Measurements from ENCODE around the gene SLC31A1. TPM values are rescaled to one million over a fixed set of nuclear protein-coding genes. Genes with fewer than 3 reads are reported as not detected.
A peak's percentile ranks its signal among the peaks of the same experiment; 100 is the strongest.

Gene SLC31A1
- total and polyA plus RNA-seq, 2 of the 13 experiments (the other 11 are each of a cell fraction or from before 2014, with no cell fraction given), result 62.9 to 70.0 TPM

DNA sequence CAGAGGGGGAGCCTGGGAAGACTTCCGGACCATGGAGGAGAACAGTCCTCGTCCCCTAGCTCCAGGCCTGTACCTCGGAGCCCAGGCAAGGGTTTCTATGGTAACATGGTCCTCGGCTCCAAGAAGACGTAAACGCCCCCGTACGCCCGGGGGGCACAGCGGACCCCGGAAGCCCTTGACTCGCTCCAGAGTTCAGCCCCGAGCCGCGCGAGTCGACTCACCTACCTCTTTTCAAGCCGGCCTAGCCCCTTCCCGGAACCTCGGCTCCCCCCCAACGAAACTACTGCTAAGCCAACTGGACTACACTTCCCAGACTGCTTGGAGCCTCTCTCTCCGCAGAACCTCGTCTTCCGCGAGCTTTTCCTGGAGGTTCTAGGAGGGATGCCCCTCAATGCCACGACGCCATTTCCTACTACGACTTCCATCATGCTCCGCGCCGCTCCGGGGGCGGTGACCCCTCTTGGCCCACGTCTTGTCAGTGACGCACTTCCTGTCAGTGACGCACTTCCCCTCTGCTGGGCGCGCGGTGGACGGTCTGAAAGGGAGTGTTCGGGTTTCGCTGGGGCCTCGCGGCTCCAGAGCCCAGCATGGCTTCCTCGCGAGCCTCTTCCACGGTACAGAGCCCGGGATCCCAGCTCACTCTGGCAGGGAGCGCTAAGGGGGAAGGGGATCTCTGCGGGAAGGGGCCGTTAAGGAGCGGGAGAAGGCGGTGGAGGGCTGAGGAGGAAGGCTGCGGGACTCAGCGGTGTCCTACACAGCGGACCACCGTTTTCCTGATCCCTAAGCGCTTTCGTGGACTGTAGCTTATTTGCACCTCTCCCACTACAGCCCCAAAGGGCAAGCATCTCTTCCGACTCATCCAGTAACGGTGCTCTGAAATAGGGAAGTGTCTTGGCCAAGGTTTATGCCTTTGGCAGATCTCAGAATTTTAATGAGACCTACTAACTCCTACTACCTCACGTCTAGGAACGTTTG is 54.1 kb downstream of the SLC31A1 start, which contains the start of the genes CDC26 and PRPF4 (continued):
- peak; percentile 43; the same call in 1 of the 2 replicates for TF ChIP-seq ARID5B (CRISPR knock-in tag; IDR thresholded peaks at IDR 0.05)
- TF ChIP-seq, protein P1, sequence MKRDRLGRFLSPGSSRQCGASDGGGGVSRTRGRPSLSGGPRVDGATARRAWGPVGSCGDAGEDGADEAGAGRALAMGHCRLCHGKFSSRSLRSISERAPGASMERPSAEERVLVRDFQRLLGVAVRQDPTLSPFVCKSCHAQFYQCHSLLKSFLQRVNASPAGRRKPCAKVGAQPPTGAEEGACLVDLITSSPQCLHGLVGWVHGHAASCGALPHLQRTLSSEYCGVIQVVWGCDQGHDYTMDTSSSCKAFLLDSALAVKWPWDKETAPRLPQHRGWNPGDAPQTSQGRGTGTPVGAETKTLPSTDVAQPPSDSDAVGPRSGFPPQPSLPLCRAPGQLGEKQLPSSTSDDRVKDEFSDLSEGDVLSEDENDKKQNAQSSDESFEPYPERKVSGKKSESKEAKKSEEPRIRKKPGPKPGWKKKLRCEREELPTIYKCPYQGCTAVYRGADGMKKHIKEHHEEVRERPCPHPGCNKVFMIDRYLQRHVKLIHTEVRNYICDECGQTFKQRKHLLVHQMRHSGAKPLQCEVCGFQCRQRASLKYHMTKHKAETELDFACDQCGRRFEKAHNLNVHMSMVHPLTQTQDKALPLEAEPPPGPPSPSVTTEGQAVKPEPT (CRISPR knock-in tag; IDR thresholded peaks at IDR 0.05; ENCODE audit: low read depth), result peak; percentile 81; the same call in 1 of the 2 replicates
- 0 out of 2 replicates have a peak, but pooled peaks have one; percentile 55 for TF ChIP-seq STAT6 (CRISPR knock-in tag; IDR thresholded peaks at IDR 0.05; ENCODE audit: borderline replicate concordance)

Measured in HepG2 (cell line).